A673 (cell line): ENCODE measurements around the gene TUT1.

Experiments
- EZH2 ChIP-seq: fragments of 200-600 bp; sonication (generic); IDR thresholded peaks from 2 replicates; pipeline ENCODE4 v1.6.1; 2017; ENCODE audit warnings: borderline replicate concordance, low read depth, mild to moderate bottlenecking, mixed read lengths, antibody characterized with exemption, low read length; ENCODE audit not compliant: poor library complexity, severe bottlenecking
- TF ChIP-seq, protein P1 (sequence below): fragments of 300-800, 200-600 bp; sonication (generic); conservative IDR thresholded peaks from 2 replicates; pipeline ENCODE4 v1.5.1; 2017; ENCODE audit warnings: low read depth, mild to moderate bottlenecking, antibody characterized with exemption, low read length, moderate library complexity, mixed read lengths

DNA sequence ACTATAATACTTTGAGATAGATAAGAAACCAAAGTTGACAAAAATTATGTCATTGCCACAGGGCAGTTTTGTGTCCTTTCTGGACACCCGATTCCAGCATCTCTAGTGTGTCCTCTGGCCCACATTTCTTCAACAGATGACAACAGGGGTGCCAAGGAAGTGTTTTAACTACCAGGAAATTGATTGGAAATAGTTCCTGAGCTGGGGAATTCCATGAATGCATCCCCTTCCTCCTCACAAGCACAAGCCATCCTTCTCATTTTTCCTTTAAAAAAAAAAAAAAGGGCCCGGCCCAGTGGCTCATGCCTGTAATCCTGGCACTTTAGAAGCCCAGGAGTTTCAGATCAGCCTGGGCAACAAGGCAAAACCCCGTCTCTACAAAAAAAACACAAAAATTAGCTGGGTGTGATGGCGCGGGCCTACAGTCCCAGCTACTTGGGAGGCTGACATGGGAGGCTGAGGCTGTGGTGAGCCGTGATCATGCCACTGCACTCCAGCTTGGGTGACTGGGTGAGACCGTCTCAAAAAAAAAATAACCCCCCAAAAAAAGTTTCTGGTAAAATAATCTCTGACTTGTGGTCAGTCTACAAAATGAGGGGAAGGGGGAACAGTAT lies 31.3 kb upstream of the TUT1 start:
- TF ChIP-seq, protein P1, sequence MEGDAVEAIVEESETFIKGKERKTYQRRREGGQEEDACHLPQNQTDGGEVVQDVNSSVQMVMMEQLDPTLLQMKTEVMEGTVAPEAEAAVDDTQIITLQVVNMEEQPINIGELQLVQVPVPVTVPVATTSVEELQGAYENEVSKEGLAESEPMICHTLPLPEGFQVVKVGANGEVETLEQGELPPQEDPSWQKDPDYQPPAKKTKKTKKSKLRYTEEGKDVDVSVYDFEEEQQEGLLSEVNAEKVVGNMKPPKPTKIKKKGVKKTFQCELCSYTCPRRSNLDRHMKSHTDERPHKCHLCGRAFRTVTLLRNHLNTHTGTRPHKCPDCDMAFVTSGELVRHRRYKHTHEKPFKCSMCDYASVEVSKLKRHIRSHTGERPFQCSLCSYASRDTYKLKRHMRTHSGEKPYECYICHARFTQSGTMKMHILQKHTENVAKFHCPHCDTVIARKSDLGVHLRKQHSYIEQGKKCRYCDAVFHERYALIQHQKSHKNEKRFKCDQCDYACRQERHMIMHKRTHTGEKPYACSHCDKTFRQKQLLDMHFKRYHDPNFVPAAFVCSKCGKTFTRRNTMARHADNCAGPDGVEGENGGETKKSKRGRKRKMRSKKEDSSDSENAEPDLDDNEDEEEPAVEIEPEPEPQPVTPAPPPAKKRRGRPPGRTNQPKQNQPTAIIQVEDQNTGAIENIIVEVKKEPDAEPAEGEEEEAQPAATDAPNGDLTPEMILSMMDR, result no peak
- no peak for TF ChIP-seq EZH2
